ENCODE measurements around the gene KCNAB3.

GRCh38 chr17:7894226-7894625, 35.4 kb downstream of the KCNAB3 start:
- TF ChIP-seq EP300 (IDR thresholded peaks at IDR 0.05) (no peak), CTCF (IDR thresholded peaks at IDR 0.05) (no peak)

Data from suprapubic skin (tissue), 3 donors.